ENCODE data around the gene PRR20G.

GRCh38 chr3:127266186-127266585 lies 21.7 kb downstream of the PRR20G start:
- TF ChIP-seq MYNN (tag by site-specific recombination; IDR thresholded peaks at IDR 0.05; ENCODE audit: borderline replicate concordance), result no peak
- no peak for TF ChIP-seq ZXDB (tag by site-specific recombination; IDR thresholded peaks at IDR 0.05)
- no peak for TF ChIP-seq HOXD13 (CRISPR knock-in tag; IDR thresholded peaks at IDR 0.05; ENCODE audit: borderline replicate concordance)
- TF ChIP-seq ZNF658 (tag by site-specific recombination; IDR thresholded peaks at IDR 0.05), result no peak
- TF ChIP-seq ZNF280D (tag by site-specific recombination; IDR thresholded peaks at IDR 0.05), result no peak
- TF ChIP-seq CTCF (tag by site-specific recombination; IDR thresholded peaks at IDR 0.05), result no peak
- TF ChIP-seq YY2 (tag by site-specific recombination; IDR thresholded peaks at IDR 0.05), result no peak
- TF ChIP-seq ZNF423 (tag by site-specific recombination; IDR thresholded peaks at IDR 0.05), result no peak
- TF ChIP-seq ELK4 (IDR thresholded peaks at IDR 0.05; ENCODE audit: borderline replicate concordance, low read depth, low read length), result no peak
